ENCODE measurements around the gene SLC9A7.

The SLC9A7 gene

GRCh38 chrX:46703980-46704379, 54.9 kb downstream of the SLC9A7 start:
- DNase-seq (ENCODE audit: low read depth): no peak

GRCh38 chrX:46698691-46699090, 60.2 kb downstream of the SLC9A7 start:
- no peak for DNase-seq (ENCODE audit: low read depth)

- DNase-seq (ENCODE audit: low read depth): no peak
Measured at GRCh38 chrX:46695491-46695890, 63.4 kb downstream of the SLC9A7 start.

GRCh38 chrX:46694549-46694948, 64.4 kb downstream of the SLC9A7 start:
- no peak for DNase-seq (ENCODE audit: low read depth)

- no peak for DNase-seq (ENCODE audit: low read depth)
Measured at GRCh38 chrX:46693149-46693548, 65.8 kb downstream of the SLC9A7 start.

- no peak for DNase-seq (ENCODE audit: low read depth)
Measured at GRCh38 chrX:46690818-46691217, 68.1 kb downstream of the SLC9A7 start.

GRCh38 chrX:46687619-46688018, 71.3 kb downstream of the SLC9A7 start:
- no peak for DNase-seq (ENCODE audit: low read depth)

GRCh38 chrX:46686003-46686645, 72.8 kb downstream of the SLC9A7 start:
- DNase-seq (ENCODE audit: low read depth): peak; percentile 19

GRCh38 chrX:46683048-46683447, 75.9 kb downstream of the SLC9A7 start:
- no peak for DNase-seq (ENCODE audit: low read depth)

- no peak for DNase-seq (ENCODE audit: low read depth)
Measured at GRCh38 chrX:46681849-46682248, 77.1 kb downstream of the SLC9A7 start.

GRCh38 chrX:46678232-46678631, 80.7 kb downstream of the SLC9A7 start:
- DNase-seq (ENCODE audit: low read depth): no peak

GRCh38 chrX:46676399-46677356, 82.2 kb downstream of the SLC9A7 start:
- DNase-seq (ENCODE audit: low read depth): no peak

- no peak for DNase-seq (ENCODE audit: low read depth)
Measured at GRCh38 chrX:46673620-46674359, 85.1 kb downstream of the SLC9A7 start.

- DNase-seq (ENCODE audit: low read depth): no peak
Measured at GRCh38 chrX:46670316-46670715, 88.6 kb downstream of the SLC9A7 start.

GRCh38 chrX:46666831-46667230, 92.1 kb downstream of the SLC9A7 start:
- DNase-seq (ENCODE audit: low read depth): no peak

- no peak for DNase-seq (ENCODE audit: low read depth)
Measured at GRCh38 chrX:46665232-46666152, 93.4 kb downstream of the SLC9A7 start.

GRCh38 chrX:46662188-46662958, 96.5 kb downstream of the SLC9A7 start:
- DNase-seq (ENCODE audit: low read depth): no peak

- no peak for DNase-seq (ENCODE audit: low read depth)
Measured at GRCh38 chrX:46653482-46653881, 105.4 kb downstream of the SLC9A7 start.

GRCh38 chrX:46649421-46650260, 109.3 kb downstream of the SLC9A7 start:
- no peak for DNase-seq (ENCODE audit: low read depth)

GRCh38 chrX:46648660-46649059, 110.3 kb downstream of the SLC9A7 start:
- DNase-seq (ENCODE audit: low read depth): no peak

Data from stimulated activated CD4-positive, alpha-beta T cell treated with anti-CD3 and anti-CD28 coated beads, Interleukin-2, amount 100 ng/mL, for 4 hours (primary cell).